Mucosa of rectum (tissue), 2 donors: ENCODE results near the gene SNRNP25.

Experiments used
- H3K27ac ChIP-seq, 2 donors: one replicate each; pipeline ENCODE4 v1.7.0; 2013; ENCODE audit warnings: inconsistent platforms in 2 of 2, low read depth in 2 of 2, low read length in 2 of 2
- H3K27me3 ChIP-seq, 2 donors: one replicate each; pipeline ENCODE4 v1.7.0; 2013; ENCODE audit warnings: low read length in 2 of 2; ENCODE audit not compliant: control insufficient read depth in 2 of 2, insufficient read depth in 2 of 2
- H3K36me3 ChIP-seq, 2 donors: one replicate each; pipeline ENCODE4 v1.7.0; 2013; ENCODE audit warnings: low read length in 2 of 2; ENCODE audit not compliant: control insufficient read depth in 2 of 2, insufficient read depth in 2 of 2
- H3K4me1 ChIP-seq, 2 donors: one replicate each; pipeline ENCODE4 v1.7.0; 2013; ENCODE audit warnings: low read length in 2 of 2, mild to moderate bottlenecking in 1 of 2; ENCODE audit not compliant: control insufficient read depth in 2 of 2, insufficient read depth in 2 of 2
- H3K4me3 ChIP-seq, 2 donors: one replicate each; pipeline ENCODE4 v1.7.0; 2013; ENCODE audit warnings: low read length in 2 of 2
- H3K9ac ChIP-seq, 2 donors: one replicate each; pipeline ENCODE4 v1.7.0; 2013; ENCODE audit warnings: low read length in 2 of 2, low read depth in 1 of 2, mild to moderate bottlenecking in 1 of 2
- H3K9me3 ChIP-seq, 2 donors: one replicate each; pipeline ENCODE4 v1.7.0; 2013; ENCODE audit warnings: low read length in 2 of 2; ENCODE audit not compliant: control insufficient read depth in 2 of 2
- donor health status: healthy.
- donor health status: Normal muscosa, but diverticular disease.

The SNRNP25 gene

GRCh38 chr16:86483-86952 is 32.9 kb downstream of the SNRNP25 start:
- Histone ChIP-seq H3K27me3 (no peaks in the 10 kb centered on the region), H3K36me3 (peaks cover 23 to 34% of the 10 kb centered on the region in 2 donors), H3K4me1 (peaks cover 11 to 17% of the 10 kb centered on the region in 2 donors), H3K4me3 (no peak overlapping the region), H3K9me3 (no peaks in the 10 kb centered on the region), H3K9ac (no peak overlapping the region), H3K27ac (no peak overlapping the region)

GRCh38 chr16:88613-89012 is 35.0 kb downstream of the SNRNP25 start:
- peaks cover 23 to 36% of the 10 kb centered on the region in 2 donors for H3K36me3 ChIP-seq
- no peak overlapping the region for H3K4me3 ChIP-seq
- H3K4me1 ChIP-seq = peaks cover 11 to 17% of the 10 kb centered on the region in 2 donors
- no peak overlapping the region for H3K9ac ChIP-seq
- no peaks in the 10 kb centered on the region for H3K9me3 ChIP-seq
- no peak overlapping the region for H3K27ac ChIP-seq
- no peaks in the 10 kb centered on the region for H3K27me3 ChIP-seq

GRCh38 chr16:89391-90302 is 36.0 kb downstream of the SNRNP25 start:
- Histone ChIP-seq H3K27me3 (no peaks in the 10 kb centered on the region), H3K4me3 (no peak overlapping the region), H3K4me1 (peaks cover 5 to 7% of the 10 kb centered on the region in 2 donors), H3K9me3 (no peaks in the 10 kb centered on the region), H3K27ac (no peak overlapping the region), H3K36me3 (peaks cover 21 to 36% of the 10 kb centered on the region in 2 donors), H3K9ac (no peak overlapping the region)

GRCh38 chr16:91484-91883 is 37.9 kb downstream of the SNRNP25 start:
- H3K27me3 ChIP-seq = no peaks in the 10 kb centered on the region
- H3K36me3 ChIP-seq = peaks cover 16 to 29% of the 10 kb centered on the region in 2 donors
- H3K9ac ChIP-seq = no peak overlapping the region
- no peak overlapping the region for H3K27ac ChIP-seq
- H3K4me1 ChIP-seq = no peaks in the 10 kb centered on the region
- no peaks in the 10 kb centered on the region for H3K9me3 ChIP-seq
- no peak overlapping the region for H3K4me3 ChIP-seq

GRCh38 chr16:92431-93339 is 39.1 kb downstream of the SNRNP25 start:
- Histone ChIP-seq H3K4me3 (no peak overlapping the region), H3K27me3 (no peaks in the 10 kb centered on the region), H3K4me1 (no peaks in the 10 kb centered on the region), H3K27ac (no peak overlapping the region), H3K9ac (no peak overlapping the region), H3K36me3 (peaks cover 10 to 22% of the 10 kb centered on the region in 2 donors), H3K9me3 (no peaks in the 10 kb centered on the region)

GRCh38 chr16:94918-95265 is 41.3 kb downstream of the SNRNP25 start:
- H3K9ac ChIP-seq = no peak overlapping the region
- H3K27me3 ChIP-seq = no peaks in the 10 kb centered on the region
- H3K9me3 ChIP-seq = no peaks in the 10 kb centered on the region
- peaks cover 3 to 9% of the 10 kb centered on the region in 2 donors for H3K36me3 ChIP-seq
- no peak overlapping the region for H3K4me3 ChIP-seq
- H3K27ac ChIP-seq = no peak overlapping the region
- H3K4me1 ChIP-seq = no peaks in the 10 kb centered on the region

GRCh38 chr16:96935-97381 is 43.3 kb downstream of the SNRNP25 start:
- peaks cover 0 to 3% of the 10 kb centered on the region in 2 donors for H3K4me1 ChIP-seq
- peaks cover 3 to 5% of the 10 kb centered on the region in 2 donors for H3K36me3 ChIP-seq
- H3K9ac ChIP-seq = no peak overlapping the region

GRCh38 chr16:97822-98221 is 44.2 kb downstream of the SNRNP25 start:
- Histone ChIP-seq H3K9me3 (no peaks in the 10 kb centered on the region), H3K4me3 (no peak overlapping the region), H3K27ac (no peak overlapping the region), H3K36me3 (peaks cover 3% of the 10 kb centered on the region in 2 donors), H3K9ac (no peak overlapping the region), H3K27me3 (no peaks in the 10 kb centered on the region), H3K4me1 (peaks cover 0 to 4% of the 10 kb centered on the region in 2 donors)

More at GRCh38 chr16:96935-97381, 43.3 kb downstream of the SNRNP25 start:
- Histone ChIP-seq H3K27ac (no peak overlapping the region), H3K9me3 (no peaks in the 10 kb centered on the region), H3K4me3 (no peak overlapping the region), H3K27me3 (no peaks in the 10 kb centered on the region)

GRCh38 chr16:100989-101388 is 47.4 kb downstream of the SNRNP25 start:
- H3K9ac ChIP-seq = no peak overlapping the region
- peaks cover 6 to 9% of the 10 kb centered on the region in 2 donors for H3K36me3 ChIP-seq
- no peak overlapping the region for H3K4me3 ChIP-seq
- peaks cover 0 to 4% of the 10 kb centered on the region in 2 donors for H3K4me1 ChIP-seq
- no peaks in the 10 kb centered on the region for H3K27me3 ChIP-seq
- no peak overlapping the region for H3K27ac ChIP-seq
- H3K9me3 ChIP-seq = no peaks in the 10 kb centered on the region
